ENCODE measurements around the gene PSMD12. TPM values are rescaled to one million over a fixed set of nuclear protein-coding genes. Genes with fewer than 3 reads are reported as not detected.

Gene PSMD12
- total RNA-seq, 1 experiment from 2014 or later, result 79.2 TPM

GRCh38 chr17:67362173-67362572 is 4.2 kb downstream of the PSMD12 start:
- no peak for DNase-seq
- H3K9me3 Mint-ChIP-seq (ENCODE audit: low read depth, unreplicated experiment), result no peaks in the 10 kb centered on the region
- no TSS peak for BruUV-seq (replicated peaks)
- no peak overlapping the region for H3K27ac Mint-ChIP-seq (ENCODE audit: unreplicated experiment)
- peaks cover 14% of the 10 kb centered on the region for H3K4me1 Mint-ChIP-seq (ENCODE audit: low read depth, unreplicated experiment)
- CTCF ChIA-PET, result no interaction called here
- peaks cover 72% of the 10 kb centered on the region for H3K36me3 Mint-ChIP-seq (ENCODE audit: insufficient read depth, unreplicated experiment)
- no peaks in the 10 kb centered on the region for H3K27me3 Mint-ChIP-seq (ENCODE audit: unreplicated experiment)
- intact Hi-C loops (cut with micrococcal nuclease; ENCODE audit: unreplicated experiment), result no loop called here
- TF ChIP-seq CTCF (IDR thresholded peaks at IDR 0.05; ENCODE audit: unreplicated experiment), result no peak
- no peak overlapping the region for H3K4me3 Mint-ChIP-seq (ENCODE audit: low read depth, unreplicated experiment)

GRCh38 chr17:67360880-67361279 is 5.5 kb downstream of the PSMD12 start:
- peak overlapping the region; percentile 4 for H3K27ac Mint-ChIP-seq (ENCODE audit: unreplicated experiment)
- intact Hi-C loops (cut with micrococcal nuclease; ENCODE audit: unreplicated experiment), result no loop called here
- H3K4me1 Mint-ChIP-seq (ENCODE audit: low read depth, unreplicated experiment), result peaks cover 14% of the 10 kb centered on the region

GRCh38 chr17:67359960-67360791 is 6.2 kb downstream of the PSMD12 start:
- no peak for TF ChIP-seq CTCF (IDR thresholded peaks at IDR 0.05; ENCODE audit: unreplicated experiment)
- H3K27ac Mint-ChIP-seq (ENCODE audit: unreplicated experiment), result peak overlapping the region; percentile 4
- intact Hi-C loops (cut with micrococcal nuclease; ENCODE audit: unreplicated experiment), result no loop called here
- peaks cover 70% of the 10 kb centered on the region for H3K36me3 Mint-ChIP-seq (ENCODE audit: insufficient read depth, unreplicated experiment)
- CTCF ChIA-PET, result interaction anchor here (1.0 kb wide), 1 partner anchor 31 kb away, joined by 4 read pairs; no protein-coding TSS in a partner anchor
- H3K9me3 Mint-ChIP-seq (ENCODE audit: low read depth, unreplicated experiment), result no peaks in the 10 kb centered on the region
- DNase-seq, result peak; percentile 17
- peaks cover 14% of the 10 kb centered on the region for H3K4me1 Mint-ChIP-seq (ENCODE audit: low read depth, unreplicated experiment)
- no peak overlapping the region for H3K4me3 Mint-ChIP-seq (ENCODE audit: low read depth, unreplicated experiment)
- BruUV-seq (replicated peaks), result no TSS peak
- H3K27me3 Mint-ChIP-seq (ENCODE audit: unreplicated experiment), result no peaks in the 10 kb centered on the region

More at GRCh38 chr17:67360880-67361279, 5.5 kb downstream of the PSMD12 start:
- TF ChIP-seq CTCF (IDR thresholded peaks at IDR 0.05; ENCODE audit: unreplicated experiment), result no peak
- Mint-ChIP-seq H3K4me3 (ENCODE audit: low read depth, unreplicated experiment) (no peak overlapping the region), H3K27me3 (ENCODE audit: unreplicated experiment) (no peaks in the 10 kb centered on the region), H3K9me3 (ENCODE audit: low read depth, unreplicated experiment) (no peaks in the 10 kb centered on the region), H3K36me3 (ENCODE audit: insufficient read depth, unreplicated experiment) (peaks cover 71% of the 10 kb centered on the region)
- DNase-seq, result no peak
- BruUV-seq (replicated peaks), result no TSS peak
- CTCF ChIA-PET, result no interaction called here

GRCh38 chr17:67358612-67359011 is 7.8 kb downstream of the PSMD12 start:
- CTCF ChIA-PET, result interaction anchor here (0.6 to 0.7 kb wide), 2 partner anchors 16 to 1749 kb away, joined by 4 to 5 read pairs; no protein-coding TSS in a partner anchor
- no peak overlapping the region for H3K4me3 Mint-ChIP-seq (ENCODE audit: low read depth, unreplicated experiment)
- no TSS peak for BruUV-seq (replicated peaks)
- H3K9me3 Mint-ChIP-seq (ENCODE audit: low read depth, unreplicated experiment), result no peaks in the 10 kb centered on the region
- TF ChIP-seq CTCF (IDR thresholded peaks at IDR 0.05; ENCODE audit: unreplicated experiment), result no peak
- H3K36me3 Mint-ChIP-seq (ENCODE audit: insufficient read depth, unreplicated experiment), result peaks cover 70% of the 10 kb centered on the region
- intact Hi-C loops (cut with micrococcal nuclease; ENCODE audit: unreplicated experiment), result no loop called here
- peaks cover 14% of the 10 kb centered on the region for H3K4me1 Mint-ChIP-seq (ENCODE audit: low read depth, unreplicated experiment)
- no peaks in the 10 kb centered on the region for H3K27me3 Mint-ChIP-seq (ENCODE audit: unreplicated experiment)
- no peak overlapping the region for H3K27ac Mint-ChIP-seq (ENCODE audit: unreplicated experiment)
- DNase-seq, result no peak
